Tibial nerve (tissue), 4 donors: ENCODE data around the gene PRDM1.

Experiments used
- CTCF ChIP-seq, 5 experiments: fragments of 200-600 bp in 3 of 5; fragments of 450-650 bp in 2 of 5; sonication (generic) in 3 of 5; IDR thresholded peaks; one replicate each; pipeline ENCODE4 v1.5.1; 2016 to 2019; ENCODE audit warnings: antibody characterized with exemption in 5 of 5, mild to moderate bottlenecking in 3 of 5, moderate library complexity in 2 of 5
- EP300 ChIP-seq, 2 donors: sonication (generic); formaldehyde crosslinking; IDR thresholded peaks; one replicate each; pipeline ENCODE4 v1.6.1; 2017; ENCODE audit warnings: antibody characterized with exemption in 2 of 2, mild to moderate bottlenecking in 1 of 2
- POLR2A ChIP-seq, 2 donors: fragments of 450-650 bp; IDR thresholded peaks; one replicate each; pipeline ENCODE4 v1.6.1; 2017; ENCODE audit warnings: antibody characterized with exemption in 2 of 2, mild to moderate bottlenecking in 2 of 2, moderate library complexity in 2 of 2

- TF ChIP-seq CTCF (IDR thresholded peaks at IDR 0.05), result no peak
- no peak for TF ChIP-seq EP300 (IDR thresholded peaks at IDR 0.05)
- no peak for TF ChIP-seq POLR2A (IDR thresholded peaks at IDR 0.05)
Measured at GRCh38 chr6:106102034-106102433, 15.9 kb downstream of the PRDM1 start.
